ENCODE results near the gene CCDC66. TPM values are rescaled to one million over a fixed set of nuclear protein-coding genes. Genes with fewer than 3 reads are reported as not detected.
A peak's percentile ranks its signal among the peaks of the same experiment; 100 is the strongest.

The CCDC66 gene
- total and polyA plus RNA-seq, 8 donors, result 7.1 to 15.3 (median 11.4) TPM

DNA sequence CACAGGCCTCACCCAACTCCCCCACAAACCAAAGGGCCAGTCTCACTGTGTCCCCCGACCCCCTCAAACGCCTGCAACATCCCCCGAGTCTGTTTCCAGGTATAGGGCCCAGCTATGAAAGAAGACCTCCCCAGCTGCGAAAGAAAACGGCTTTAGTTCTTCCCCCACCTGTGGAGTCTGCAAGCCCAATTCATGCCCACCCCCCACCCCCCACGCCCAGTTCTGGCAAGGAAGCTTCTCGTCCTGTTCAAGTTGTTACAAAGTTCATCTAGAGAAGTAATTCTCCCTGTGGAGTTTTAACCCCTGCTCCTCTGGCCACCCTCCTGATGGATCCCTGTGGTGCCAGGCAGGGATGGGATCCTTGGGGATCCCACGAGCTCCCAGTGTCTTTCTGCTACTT is 54.4 kb downstream of the CCDC66 start:
- no peak overlapping the region for H3K27ac ChIP-seq
- TF ChIP-seq, protein P1, sequence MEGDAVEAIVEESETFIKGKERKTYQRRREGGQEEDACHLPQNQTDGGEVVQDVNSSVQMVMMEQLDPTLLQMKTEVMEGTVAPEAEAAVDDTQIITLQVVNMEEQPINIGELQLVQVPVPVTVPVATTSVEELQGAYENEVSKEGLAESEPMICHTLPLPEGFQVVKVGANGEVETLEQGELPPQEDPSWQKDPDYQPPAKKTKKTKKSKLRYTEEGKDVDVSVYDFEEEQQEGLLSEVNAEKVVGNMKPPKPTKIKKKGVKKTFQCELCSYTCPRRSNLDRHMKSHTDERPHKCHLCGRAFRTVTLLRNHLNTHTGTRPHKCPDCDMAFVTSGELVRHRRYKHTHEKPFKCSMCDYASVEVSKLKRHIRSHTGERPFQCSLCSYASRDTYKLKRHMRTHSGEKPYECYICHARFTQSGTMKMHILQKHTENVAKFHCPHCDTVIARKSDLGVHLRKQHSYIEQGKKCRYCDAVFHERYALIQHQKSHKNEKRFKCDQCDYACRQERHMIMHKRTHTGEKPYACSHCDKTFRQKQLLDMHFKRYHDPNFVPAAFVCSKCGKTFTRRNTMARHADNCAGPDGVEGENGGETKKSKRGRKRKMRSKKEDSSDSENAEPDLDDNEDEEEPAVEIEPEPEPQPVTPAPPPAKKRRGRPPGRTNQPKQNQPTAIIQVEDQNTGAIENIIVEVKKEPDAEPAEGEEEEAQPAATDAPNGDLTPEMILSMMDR (IDR thresholded peaks at IDR 0.05), result no peak
- peaks cover 0 to 8% (median 0%) of the 10 kb centered on the region in 3 donors for H3K36me3 ChIP-seq
- WGBS, 2 donors, result 79 to 91% methylated on average over 8 of the region's 8 CpGs
- DNase-seq (no peak), ATAC-seq (no peak), FAIRE-seq (no peak)
- no peak overlapping the region for H3K4me3 ChIP-seq
- no peaks in the 10 kb centered on the region for H3K4me1 ChIP-seq
- intact Hi-C loops (cut with DNase I), result no loop called here
- H3K27me3 ChIP-seq, result no peaks in the 10 kb centered on the region
- H3K9me3 ChIP-seq, result no peaks in the 10 kb centered on the region

DNA sequence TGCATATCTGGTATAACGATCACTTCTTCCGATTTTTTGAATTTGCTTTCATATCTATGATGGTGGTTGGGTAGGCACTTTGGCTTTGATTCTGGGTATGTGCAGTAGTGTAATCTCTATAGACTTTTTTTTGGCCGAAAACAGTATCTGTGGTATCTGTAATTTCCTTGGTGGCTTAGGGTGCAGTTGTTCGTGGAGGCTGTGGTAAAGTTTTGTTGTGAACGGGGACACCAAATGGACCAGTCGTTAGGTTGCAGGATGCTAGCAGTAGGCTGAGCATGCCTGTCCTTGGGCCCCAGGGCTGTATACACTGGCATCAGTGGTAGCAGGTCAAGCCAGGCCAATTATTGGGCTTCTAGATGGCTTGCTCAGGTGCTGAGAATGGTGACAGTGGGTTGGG is 55.2 kb downstream of the CCDC66 start:
- DNase-seq (no peak), FAIRE-seq (no peak), ATAC-seq (no peak)
- intact Hi-C loops (cut with DNase I), result no loop called here
- no peaks in the 10 kb centered on the region for H3K9me3 ChIP-seq
- TF ChIP-seq, protein P1 (IDR thresholded peaks at IDR 0.05), result no peak
- H3K4me1 ChIP-seq, result no peaks in the 10 kb centered on the region
- WGBS, 2 donors, result 95 to 96% methylated on average over 6 of the region's 6 CpGs
- H3K27ac ChIP-seq, result no peak overlapping the region
- H3K27me3 ChIP-seq, result no peaks in the 10 kb centered on the region
- no peak overlapping the region for H3K4me3 ChIP-seq
- H3K36me3 ChIP-seq, result peaks cover 0 to 3% (median 0%) of the 10 kb centered on the region in 3 donors

DNA sequence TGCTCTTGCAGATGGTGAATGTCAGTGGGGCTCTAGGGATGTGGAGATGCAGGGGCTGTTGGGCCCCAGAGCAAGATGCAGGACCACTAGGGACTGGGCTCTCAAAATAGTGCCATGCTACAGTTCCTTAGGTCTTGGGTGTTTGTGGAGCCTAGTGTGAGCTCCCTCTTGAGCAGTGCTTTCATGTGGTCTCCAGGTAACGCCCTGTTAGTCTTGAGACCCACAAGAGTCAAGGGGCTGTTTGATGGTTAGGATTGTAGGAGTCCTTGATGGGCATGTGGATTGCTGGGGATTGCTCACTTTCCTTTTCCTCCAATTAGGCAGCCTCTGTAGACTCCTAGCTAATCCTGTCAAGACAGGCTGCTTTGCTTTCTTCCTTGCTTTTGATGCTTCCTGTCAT is 56.0 kb downstream of the CCDC66 start:
- intact Hi-C loops (cut with DNase I), result no loop called here
- peaks cover 0 to 8% (median 0%) of the 10 kb centered on the region in 3 donors for H3K36me3 ChIP-seq
- H3K27me3 ChIP-seq, result no peaks in the 10 kb centered on the region
- WGBS, 2 donors, result 97 to 100% methylated on average over 1 of the region's 1 CpG
- H3K4me3 ChIP-seq, result no peak overlapping the region
- TF ChIP-seq, protein P1 (IDR thresholded peaks at IDR 0.05), result no peak
- no peak overlapping the region for H3K27ac ChIP-seq
- peak in 1 of 4 donors; percentile 9 for ATAC-seq
- no peak for DNase-seq
- FAIRE-seq, result no peak
- no peaks in the 10 kb centered on the region for H3K9me3 ChIP-seq
- no peaks in the 10 kb centered on the region for H3K4me1 ChIP-seq

DNA sequence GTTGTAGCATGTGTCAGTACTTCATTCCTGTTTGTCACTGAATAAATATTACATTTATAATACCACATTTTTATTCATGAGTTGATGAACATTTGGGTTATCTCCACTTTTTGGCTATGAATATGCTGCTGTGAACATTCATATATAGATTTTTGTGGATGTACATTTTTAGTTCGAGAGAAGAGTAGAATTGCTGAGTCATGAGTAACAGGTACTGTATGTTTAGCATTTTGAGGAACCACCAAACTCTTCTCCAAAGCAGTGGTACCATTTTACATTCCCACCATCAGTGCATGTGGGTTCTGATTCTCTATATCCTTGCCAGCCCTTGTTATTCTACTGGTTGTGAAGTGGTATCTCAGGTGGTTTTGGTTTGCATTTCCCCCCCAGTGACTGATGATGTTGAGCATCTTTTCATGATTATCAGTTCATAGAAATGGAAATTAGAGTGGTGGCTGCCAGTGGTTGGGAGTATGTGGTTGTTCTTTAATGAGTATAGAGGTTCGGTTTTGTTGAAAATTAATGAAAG is 59.6 kb downstream of the CCDC66 start:
- peaks cover 0 to 18% (median 0%) of the 10 kb centered on the region in 3 donors for H3K36me3 ChIP-seq

DNA sequence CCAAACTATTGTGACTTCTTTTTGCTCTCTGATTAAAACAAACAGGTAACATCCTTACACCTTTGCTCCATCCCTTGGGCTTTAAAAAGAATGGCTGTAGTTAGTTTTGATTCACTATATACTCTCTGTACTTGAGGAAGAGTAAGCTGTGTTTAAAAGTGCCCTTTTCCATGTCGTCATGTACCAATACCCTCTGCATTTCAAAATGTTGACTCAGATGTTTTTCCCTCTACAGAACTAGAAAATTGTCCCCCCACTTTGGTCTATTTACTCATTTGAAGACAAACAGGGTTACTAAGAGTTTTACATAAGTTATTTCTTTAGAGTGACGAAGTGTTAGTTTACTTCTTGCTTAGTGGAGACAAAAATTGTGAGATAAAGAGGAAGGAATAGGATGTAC is 63.4 kb downstream of the CCDC66 start:
- Histone ChIP-seq H3K4me3 (no peak overlapping the region), H3K27ac (no peak overlapping the region), H3K27me3 (no peaks in the 10 kb centered on the region), H3K9me3 (no peaks in the 10 kb centered on the region), H3K36me3 (peaks cover 0 to 38% (median 10%) of the 10 kb centered on the region in 3 donors), H3K4me1 (peaks cover 17 to 20% (median 17%) of the 10 kb centered on the region in 3 donors)
- TF ChIP-seq, protein P1 (IDR thresholded peaks at IDR 0.05), result no peak
- intact Hi-C loops (cut with DNase I), result no loop called here
- FAIRE-seq (no peak), DNase-seq (no peak), ATAC-seq (no peak)
- 85 to 90% methylated on average over 2 of the region's 2 CpGs for WGBS, 2 donors

More for the DNA sequence above, 59.6 kb downstream of the CCDC66 start:
- intact Hi-C loops (cut with DNase I), result no loop called here
- FAIRE-seq (no peak), ATAC-seq (no peak), DNase-seq (no peak)
- Histone ChIP-seq H3K9me3 (no peaks in the 10 kb centered on the region), H3K4me1 (peaks cover 2 to 7% (median 3%) of the 10 kb centered on the region in 3 donors), H3K27me3 (no peaks in the 10 kb centered on the region), H3K4me3 (no peak overlapping the region), H3K27ac (no peak overlapping the region)
- TF ChIP-seq, protein P1 (IDR thresholded peaks at IDR 0.05), result no peak
- WGBS, 2 donors, result 84% methylated on average over 2 of the region's 2 CpGs

Measured in pancreas (tissue), 10 donors.